T1000 (cell line): ENCODE data around the gene PEX12.
"Not testable (repeated sequence)": the region's sequence is repeated elsewhere in the genome, so short reads cannot be mapped to it uniquely, and the experiment has no call there.

Source experiments
- DNase-seq: peaks from one replicate; lab custom pipeline; 2025; ENCODE audit warnings: mixed read lengths; lab: John Stamatoyannopoulos, UW

The PEX12 gene

DNA sequence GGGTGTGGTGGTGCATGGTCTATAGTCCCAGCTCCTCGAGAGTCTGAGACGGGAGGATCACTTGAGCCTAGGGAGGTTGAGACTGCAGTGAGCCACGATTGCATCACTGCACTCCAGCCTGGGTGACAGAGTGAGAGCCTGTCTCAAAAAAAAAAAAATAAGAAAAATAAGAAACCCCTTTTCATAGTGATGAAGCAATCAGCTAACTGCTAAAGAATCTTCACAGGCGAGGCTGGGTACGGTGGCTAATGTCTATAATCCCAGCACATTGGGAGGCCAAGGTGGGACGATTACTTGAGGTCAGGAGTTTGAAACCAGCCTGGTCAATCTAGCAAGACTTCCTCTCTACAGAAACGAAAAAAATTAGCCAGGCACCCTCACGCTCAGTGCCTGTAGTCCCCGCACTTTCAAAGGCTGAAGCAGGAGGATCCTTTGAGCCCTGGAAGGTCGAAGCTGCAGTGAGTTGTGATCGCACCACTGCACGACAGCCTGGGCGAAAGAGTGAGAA lies 41.7 kb downstream of the PEX12 start:
- no peak for DNase-seq

DNA sequence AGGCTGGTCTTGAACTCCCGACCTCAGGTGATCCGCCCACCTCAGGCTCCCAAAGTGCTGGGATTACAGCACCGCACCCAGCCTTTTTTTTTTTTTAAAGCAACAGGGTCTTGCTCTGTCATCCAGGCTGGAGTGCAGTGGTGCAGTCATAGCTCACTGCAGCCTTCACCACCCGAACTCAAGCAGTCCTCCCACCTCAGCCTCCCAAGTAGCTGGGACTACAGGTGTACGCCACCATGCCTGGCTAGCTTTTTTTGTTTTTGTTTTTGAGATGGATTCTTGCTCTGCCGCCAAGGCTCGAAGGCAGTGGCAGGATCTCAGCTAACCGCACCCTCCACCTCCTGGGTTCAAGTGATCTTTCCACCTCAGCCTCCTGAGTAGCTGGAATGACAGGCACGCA lies 43.0 kb downstream of the PEX12 start:
- DNase-seq: not testable (repeated sequence)

DNA sequence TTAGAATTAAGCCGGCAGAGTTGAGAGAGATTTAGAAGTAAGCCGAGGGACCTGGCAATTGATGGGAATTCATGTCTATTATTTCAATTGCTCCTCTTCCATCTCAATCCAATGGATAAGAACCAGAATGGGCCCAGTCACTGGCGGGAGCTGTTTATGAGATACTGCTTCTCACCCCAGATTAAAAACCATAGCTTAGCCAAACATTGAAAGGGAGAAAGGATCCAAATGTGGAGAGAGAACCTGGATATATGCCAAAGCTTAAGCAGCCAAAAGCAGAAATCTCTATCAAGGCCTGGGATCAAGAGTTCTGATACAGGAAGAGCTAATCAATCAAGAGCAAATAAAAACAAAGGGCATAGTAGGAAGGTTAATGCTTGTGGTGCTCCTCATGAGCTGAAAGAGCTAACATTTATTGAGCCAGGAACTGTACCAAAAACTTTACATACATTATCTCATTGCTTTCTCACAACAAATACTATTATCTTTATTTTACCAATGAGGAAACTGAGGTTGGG lies 43.7 kb downstream of the PEX12 start:
- no peak for DNase-seq

DNA sequence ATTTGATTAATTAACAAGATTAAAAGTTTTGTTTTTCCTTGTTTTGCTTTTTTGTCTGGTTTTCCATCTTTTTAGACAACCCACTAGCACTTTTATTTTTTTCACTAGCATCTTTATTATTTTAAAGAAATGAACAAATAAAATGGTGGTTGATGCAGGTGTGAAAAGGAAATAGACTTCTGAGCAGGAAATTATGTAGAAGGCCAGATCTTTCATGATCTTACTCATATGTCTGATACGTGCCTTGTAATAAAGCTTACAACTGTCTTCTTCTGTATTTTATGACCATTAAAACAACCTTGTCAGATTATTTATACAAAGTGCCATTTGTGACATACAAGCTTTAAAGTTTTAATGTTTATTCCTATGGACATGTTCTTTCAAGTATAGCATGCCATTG lies 47.2 kb downstream of the PEX12 start:
- DNase-seq: no peak

DNA sequence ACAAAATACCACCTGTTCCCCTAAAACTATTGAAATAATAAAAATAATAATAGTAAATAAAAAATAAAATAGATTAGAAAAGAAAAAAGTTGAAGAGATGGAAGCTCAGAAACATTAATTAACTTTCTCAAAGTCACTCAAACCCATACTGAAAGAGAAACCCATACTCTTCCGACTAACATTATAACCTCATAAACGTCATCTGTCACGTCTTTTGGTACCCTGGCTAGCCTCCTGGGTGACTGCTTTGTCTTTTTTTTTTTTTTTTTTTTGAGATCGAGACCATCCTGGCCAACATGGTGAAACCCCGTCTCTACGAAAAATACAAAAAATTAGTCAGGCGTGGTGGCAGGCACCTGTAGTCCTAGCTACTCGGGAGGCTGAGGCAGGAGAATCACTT lies 48.5 kb downstream of the PEX12 start:
- DNase-seq: no peak

DNA sequence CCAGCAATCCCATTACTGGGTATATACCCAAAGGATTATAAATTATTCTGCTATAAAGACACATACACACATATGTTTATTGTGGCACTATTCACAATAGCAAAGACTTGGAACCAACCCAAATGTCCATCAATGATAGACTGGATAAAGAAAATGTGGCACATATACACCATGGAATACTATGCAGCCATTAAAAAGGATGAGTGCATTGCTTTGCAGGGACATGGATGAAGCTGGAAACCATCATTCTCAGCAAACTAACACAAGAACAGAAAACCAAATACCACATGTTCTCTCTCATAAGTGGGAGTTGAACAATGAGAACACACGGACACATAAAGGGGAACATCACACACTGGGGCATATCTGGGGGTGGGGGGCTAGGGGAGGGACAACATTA lies 49.0 kb downstream of the PEX12 start:
- not testable (repeated sequence) for DNase-seq
